Neuronal stem cell (in vitro differentiated cells): ENCODE results near the gene FRAT2.

Experiments used
- DNase-seq: peaks from one replicate; pipeline ENCODE4 v3.0.0-alpha.2; 2013; ENCODE audit warnings: low spot score
- H2AFZ ChIP-seq: one replicate; pipeline ENCODE4 v1.6.1; 2013; ENCODE audit warnings: mild to moderate bottlenecking, low read length, inconsistent platforms
- H2AK5ac ChIP-seq: 2 replicates; pipeline ENCODE4 v1.6.1; 2013; ENCODE audit warnings: low read depth, mild to moderate bottlenecking, inconsistent platforms, low read length, moderate library complexity, mixed read lengths
- H2BK120ac ChIP-seq: 2 replicates; pipeline ENCODE4 v1.6.1; 2013; ENCODE audit warnings: low read depth, mild to moderate bottlenecking, inconsistent platforms, low read length, moderate library complexity, mixed read lengths
- H2BK12ac ChIP-seq: one replicate; pipeline ENCODE4 v1.6.1; 2013; ENCODE audit warnings: low read length, inconsistent platforms
- H2BK15ac ChIP-seq: 2 replicates; pipeline ENCODE4 v1.6.1; 2013; ENCODE audit warnings: mild to moderate bottlenecking, low read length, inconsistent platforms, mixed read lengths
- H2BK5ac ChIP-seq: one replicate; pipeline ENCODE4 v1.6.1; 2013; ENCODE audit warnings: inconsistent platforms, mild to moderate bottlenecking, low read length, moderate library complexity
- H3K14ac ChIP-seq: one replicate; pipeline ENCODE4 v1.6.1; 2013; ENCODE audit warnings: low read length, inconsistent platforms
- H3K18ac ChIP-seq: 2 replicates; pipeline ENCODE4 v1.6.1; 2013; ENCODE audit warnings: low read length, inconsistent platforms
- H3K23ac ChIP-seq: 2 replicates; pipeline ENCODE4 v1.6.1; 2013; ENCODE audit warnings: low read depth, mild to moderate bottlenecking, mixed read lengths, low read length, inconsistent platforms; ENCODE audit not compliant: poor library complexity
- H3K27ac ChIP-seq: replicated peaks from 3 replicates; pipeline ENCODE4 v1.5.1; 2013; ENCODE audit warnings: low read length, inconsistent platforms
- H3K27me3 ChIP-seq, 3 experiments: 2 replicates each; pipeline ENCODE4 v1.6.1; 2013; ENCODE audit warnings: low read length in 3 of 3, mild to moderate bottlenecking in 2 of 3, inconsistent platforms in 1 of 3, low read depth in 1 of 3, mixed read lengths in 1 of 3, moderate library complexity in 1 of 3; ENCODE audit not compliant: control insufficient read depth in 3 of 3, insufficient read depth in 3 of 3
- H3K36me3 ChIP-seq, 2 donors: replicated peaks in 1 of 2; 2 replicates each; pipeline ENCODE4 v1.6.1; 2013; ENCODE audit warnings: low read length in 2 of 2; ENCODE audit not compliant: control insufficient read depth in 2 of 2, insufficient read depth in 2 of 2
- H3K4ac ChIP-seq: 2 replicates; pipeline ENCODE4 v1.6.1; 2013; ENCODE audit warnings: inconsistent platforms, mild to moderate bottlenecking, low read length, moderate library complexity
- H3K4me1 ChIP-seq, 2 donors: 1 replicate in 1 of 2; 2 replicates in 1 of 2; pipeline ENCODE4 v1.6.1; 2013; ENCODE audit warnings: low read length in 2 of 2, low read depth in 1 of 2; ENCODE audit not compliant: control insufficient read depth in 2 of 2, insufficient read depth in 1 of 2
- H3K4me2 ChIP-seq: one replicate; pipeline ENCODE4 v1.6.1; 2013; ENCODE audit warnings: mild to moderate bottlenecking, low read length, inconsistent platforms; ENCODE audit not compliant: insufficient read depth, poor library complexity, severe bottlenecking
- H3K4me3 ChIP-seq, 2 donors: 2 replicates each; pipeline ENCODE4 v1.5.1; 2013; ENCODE audit warnings: low read length in 2 of 2, mild to moderate bottlenecking in 2 of 2, inconsistent platforms in 1 of 2, moderate library complexity in 1 of 2
- H3K79me1 ChIP-seq: one replicate; pipeline ENCODE4 v1.6.1; 2013; ENCODE audit warnings: low read depth, mild to moderate bottlenecking, inconsistent platforms, low read length, moderate library complexity
- H3K9ac ChIP-seq: one replicate; pipeline ENCODE4 v1.6.1; 2013; ENCODE audit warnings: mild to moderate bottlenecking, low read depth, low read length, inconsistent platforms; ENCODE audit not compliant: poor library complexity
- H3K9me3 ChIP-seq, 2 donors: replicated peaks in 1 of 2; 2 replicates each; pipeline versions ENCODE3 to v1.6.1; 2013; ENCODE audit warnings: low read length in 2 of 2, mild to moderate bottlenecking in 2 of 2, inconsistent platforms in 1 of 2, low read depth in 1 of 2, mixed read lengths in 1 of 2, moderate library complexity in 1 of 2; ENCODE audit not compliant: control insufficient read depth in 2 of 2, insufficient read depth in 1 of 2
- H4K8ac ChIP-seq: one replicate; pipeline ENCODE4 v1.6.1; 2013; ENCODE audit warnings: low read depth, mild to moderate bottlenecking, inconsistent platforms, low read length, moderate library complexity
- H4K91ac ChIP-seq: one replicate; pipeline ENCODE4 v1.6.1; 2013; ENCODE audit warnings: low read length, low read depth, mild to moderate bottlenecking, inconsistent platforms; ENCODE audit not compliant: poor library complexity
- WGBS, 2 donors: extraction: QIAGEN DNeasy Blood & Tissue Kit; methylation state at CpG; one replicate each; pipeline ENCODE4 v1.1.7; 2013; ENCODE audit warnings: missing lambda C conversion rate in 2 of 2, mixed read lengths in 1 of 2; ENCODE audit not compliant: insufficient read length in 2 of 2, insufficient replicate concordance in 1 of 2; ENCODE audit errors: extremely low coverage in 2 of 2; 5-methylcytosine and 5-hydroxymethylcytosine counted together

FRAT2 gene

DNA sequence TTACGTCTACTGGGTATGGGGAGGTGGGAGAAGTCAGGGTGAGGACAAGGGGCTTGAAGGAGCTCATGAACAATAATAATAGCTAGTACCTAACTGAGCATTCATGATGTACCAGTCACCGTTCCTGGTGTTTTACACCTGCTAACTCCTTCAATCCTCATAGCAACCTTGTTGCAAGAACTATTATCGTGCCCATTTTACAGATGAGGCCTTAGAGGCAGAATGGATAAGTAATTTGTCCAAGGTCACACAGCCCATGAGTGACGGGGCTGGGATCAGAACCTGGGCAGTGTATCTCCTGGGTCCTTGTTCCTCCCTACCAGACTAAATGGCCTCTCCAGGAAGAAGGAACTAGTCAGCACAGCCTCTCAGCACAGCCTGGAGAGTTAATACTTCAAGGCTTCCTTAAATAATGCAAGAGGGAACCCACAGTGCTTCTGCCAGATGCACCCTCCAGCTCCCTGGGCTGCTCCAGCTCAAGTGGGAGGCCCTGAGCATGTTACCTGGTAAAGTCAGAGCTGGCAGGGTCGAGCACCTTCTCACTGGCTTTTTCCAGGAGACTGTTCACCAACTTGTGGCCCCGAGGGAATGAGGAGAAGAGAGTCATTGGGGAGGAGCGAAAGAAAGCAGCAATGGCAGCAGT, 37.8 kb upstream of the FRAT2 start:
- WGBS, 2 donors, result no CpG with 5 or more reads among the region's 7 CpGs
- Histone ChIP-seq H4K91ac (no peak overlapping the region), H2BK120ac (no peak overlapping the region), H3K27ac (no peak overlapping the region), H2BK5ac (no peak overlapping the region), H3K18ac (no peak overlapping the region), H3K14ac (no peak overlapping the region), H4K8ac (no peak overlapping the region), H3K9me3 (no peaks in the 10 kb centered on the region), H3K4me1 (no peaks in the 10 kb centered on the region), H3K79me1 (peaks cover 2% of the 10 kb centered on the region), H3K4ac (no peak overlapping the region), H2AK5ac (no peak overlapping the region), H2BK12ac (no peak overlapping the region), H3K36me3 (peaks cover 41 to 83% of the 10 kb centered on the region in 2 donors), H3K23ac (no peak overlapping the region), H3K9ac (peak overlapping the region; percentile 30), H3K4me3 (no peak overlapping the region), H3K4me2 (no peak overlapping the region), H3K27me3 (no peaks in the 10 kb centered on the region), H2AFZ (no peak overlapping the region), H2BK15ac (no peak overlapping the region)
- no peak for DNase-seq

DNA sequence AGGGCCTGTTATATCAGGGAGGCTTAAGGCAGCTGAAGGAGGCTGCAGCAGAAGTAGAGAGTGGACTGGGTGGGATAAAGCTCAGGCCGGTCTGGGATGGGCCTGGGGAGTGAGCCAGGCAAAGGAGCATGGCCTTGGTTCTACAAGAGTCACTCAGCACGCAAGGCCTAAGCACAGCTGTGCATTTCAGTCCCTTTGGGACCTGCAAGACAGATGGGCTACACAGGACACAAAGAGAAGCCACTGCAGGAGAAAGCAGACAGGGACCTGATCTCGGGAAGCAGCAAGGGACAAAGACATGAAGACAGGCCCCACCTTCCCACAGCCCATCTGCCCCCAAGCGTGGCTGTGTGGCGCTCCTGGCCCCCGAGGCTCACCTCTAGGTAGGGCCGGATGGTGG, 37.2 kb upstream of the FRAT2 start:
- Histone ChIP-seq H3K36me3 (peaks cover 47 to 84% of the 10 kb centered on the region in 2 donors), H3K4me2 (no peak overlapping the region), H3K14ac (no peak overlapping the region), H2BK5ac (no peak overlapping the region), H3K27ac (no peak overlapping the region), H3K9ac (no peak overlapping the region), H2BK12ac (no peak overlapping the region), H2AFZ (no peak overlapping the region), H3K18ac (no peak overlapping the region), H3K9me3 (no peaks in the 10 kb centered on the region), H4K91ac (no peak overlapping the region), H3K4me1 (no peaks in the 10 kb centered on the region), H3K23ac (no peak overlapping the region), H2BK15ac (no peak overlapping the region), H3K4me3 (no peak overlapping the region), H3K27me3 (no peaks in the 10 kb centered on the region), H4K8ac (no peak overlapping the region), H3K4ac (no peak overlapping the region), H2BK120ac (no peak overlapping the region), H2AK5ac (no peak overlapping the region), H3K79me1 (peaks cover 2% of the 10 kb centered on the region)
- no CpG with 5 or more reads among the region's 7 CpGs for WGBS, 2 donors
- no peak for DNase-seq

DNA sequence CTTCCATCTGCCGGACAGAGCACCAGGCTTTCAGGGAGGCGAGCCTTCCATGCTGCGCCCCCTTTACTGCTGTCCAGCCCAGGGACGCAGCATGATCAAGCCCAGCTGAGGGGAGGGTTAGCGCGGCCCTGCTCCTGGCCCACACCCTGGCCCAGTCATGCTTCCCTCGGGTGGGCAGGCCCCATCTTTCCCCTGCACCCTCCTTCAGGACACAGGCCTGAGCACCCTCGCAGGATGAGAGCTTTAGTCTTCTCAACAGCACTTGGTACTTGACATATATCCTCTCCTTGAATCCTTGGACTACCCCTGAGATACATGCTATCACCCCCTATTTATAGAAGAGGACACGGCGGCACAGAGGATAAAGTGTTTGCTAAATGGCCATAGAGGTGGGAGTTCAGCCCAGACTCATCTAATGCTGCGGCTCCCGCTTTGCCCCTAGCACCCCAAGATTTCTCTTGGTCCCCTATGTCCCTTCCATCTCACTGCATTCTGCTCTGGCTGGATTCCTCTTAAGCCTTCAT, 32.7 kb upstream of the FRAT2 start:
- no peaks in the 10 kb centered on the region for H3K9me3 ChIP-seq
- WGBS, 2 donors, result no CpG with 5 or more reads among the region's 12 CpGs

DNA sequence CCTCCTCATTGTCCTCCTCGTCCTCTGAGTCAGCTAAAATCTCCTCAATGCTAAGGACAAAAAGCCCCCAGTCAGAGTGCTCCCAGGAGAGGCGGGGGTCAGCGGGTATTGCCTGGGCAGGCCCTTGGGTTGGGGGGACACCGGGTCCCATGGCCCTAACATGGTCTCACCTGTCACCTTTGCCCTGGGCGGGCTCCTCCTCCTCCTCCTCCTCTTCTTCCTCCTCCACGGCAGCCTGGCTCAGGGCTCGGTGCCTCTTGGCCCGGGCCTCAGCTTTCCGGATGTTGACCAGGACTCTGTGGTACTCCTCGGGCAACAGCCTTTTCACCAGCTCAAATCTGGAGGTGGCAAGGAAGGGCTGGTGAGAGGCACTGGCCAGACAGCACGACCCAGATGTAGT, 32.0 kb upstream of the FRAT2 start:
- no peak overlapping the region for H3K23ac ChIP-seq
- H2BK120ac ChIP-seq, result no peak overlapping the region
- H4K8ac ChIP-seq, result no peak overlapping the region
- H2BK12ac ChIP-seq, result no peak overlapping the region
- H3K36me3 ChIP-seq, result peaks cover 48 to 87% of the 10 kb centered on the region in 2 donors
- H3K27ac ChIP-seq, result no peak overlapping the region
- no CpG with 5 or more reads among the region's 11 CpGs for WGBS, 2 donors
- H2BK5ac ChIP-seq, result no peak overlapping the region
- no peak overlapping the region for H2AK5ac ChIP-seq
- no peak overlapping the region for H2AFZ ChIP-seq
- H3K18ac ChIP-seq, result no peak overlapping the region
- no peaks in the 10 kb centered on the region for H3K79me1 ChIP-seq
- no peak for DNase-seq
- no peak overlapping the region for H3K4me2 ChIP-seq
- no peaks in the 10 kb centered on the region for H3K4me1 ChIP-seq
- H3K9ac ChIP-seq, result no peak overlapping the region
- no peak overlapping the region for H3K4me3 ChIP-seq
- no peaks in the 10 kb centered on the region for H3K27me3 ChIP-seq
- no peak overlapping the region for H3K14ac ChIP-seq
- no peak overlapping the region for H2BK15ac ChIP-seq
- no peaks in the 10 kb centered on the region for H3K9me3 ChIP-seq
- no peak overlapping the region for H3K4ac ChIP-seq
- H4K91ac ChIP-seq, result no peak overlapping the region

More for the DNA sequence above, 32.7 kb upstream of the FRAT2 start:
- no peak for DNase-seq
- no peak overlapping the region for H2AK5ac ChIP-seq
- no peak overlapping the region for H2BK15ac ChIP-seq
- no peak overlapping the region for H2AFZ ChIP-seq
- H3K27me3 ChIP-seq, result no peaks in the 10 kb centered on the region
- H3K36me3 ChIP-seq, result peaks cover 53 to 92% of the 10 kb centered on the region in 2 donors
- H3K27ac ChIP-seq, result no peak overlapping the region
- H3K18ac ChIP-seq, result no peak overlapping the region
- H4K8ac ChIP-seq, result peak overlapping the region; percentile 17
- H3K4me3 ChIP-seq, result no peak overlapping the region
- no peaks in the 10 kb centered on the region for H3K79me1 ChIP-seq
- no peak overlapping the region for H3K23ac ChIP-seq
- H3K9ac ChIP-seq, result no peak overlapping the region
- no peak overlapping the region for H3K4ac ChIP-seq
- H3K4me1 ChIP-seq, result no peaks in the 10 kb centered on the region
- no peak overlapping the region for H3K14ac ChIP-seq
- H2BK5ac ChIP-seq, result no peak overlapping the region
- no peak overlapping the region for H4K91ac ChIP-seq
- H3K4me2 ChIP-seq, result no peak overlapping the region
- H2BK120ac ChIP-seq, result no peak overlapping the region
- no peak overlapping the region for H2BK12ac ChIP-seq
